ENCODE measurements around the gene CNKSR3. TPM values are rescaled to one million over a fixed set of nuclear protein-coding genes. Genes with fewer than 3 reads are reported as not detected.
A peak's percentile ranks its signal among the peaks of the same experiment; 100 is the strongest.

The CNKSR3 gene
- total and polyA plus RNA-seq, 3 experiments from 2014 or later, result 0.50 to 0.62 TPM; not detected in 1

GRCh38 chr6:154432533-154433476 lies 77.7 kb downstream of the CNKSR3 start:
- no peak for DNase-seq
- ChIA-PET POLR2A (no interaction called here), CTCF (no interaction called here)
- Histone ChIP-seq H3K4me1 (ENCODE audit: insufficient read depth, low read length) (no peaks in the 10 kb centered on the region), H3K9me3 (ENCODE audit: low read length) (no peaks in the 10 kb centered on the region), H3K27ac (ENCODE audit: low read depth, low read length) (no peak overlapping the region), H3K4me3 (ENCODE audit: low read length) (no peak overlapping the region), H3K36me3 (ENCODE audit: insufficient read depth, low read length) (no peaks in the 10 kb centered on the region), H3K27me3 (ENCODE audit: insufficient read depth, low read length, poor library complexity, severe bottlenecking) (no peaks in the 10 kb centered on the region)
- H3K4me3 Mint-ChIP-seq, result no peak overlapping the region
- peaks cover 0 to 3% of the 10 kb centered on the region in 2 donors for H3K27me3 Mint-ChIP-seq
- no peak overlapping the region for H3K27ac Mint-ChIP-seq
- peaks cover 0 to 6% (median 0%) of the 10 kb centered on the region in 5 donors for H3K9me3 Mint-ChIP-seq
- no peaks in the 10 kb centered on the region for H3K36me3 Mint-ChIP-seq
- no peaks in the 10 kb centered on the region for H3K4me1 Mint-ChIP-seq

GRCh38 chr6:154430481-154430919 lies 80.0 kb downstream of the CNKSR3 start:
- H3K4me3 Mint-ChIP-seq, result no peak overlapping the region
- H3K9me3 ChIP-seq (ENCODE audit: low read length), result no peaks in the 10 kb centered on the region
- H3K27me3 ChIP-seq (ENCODE audit: insufficient read depth, low read length, poor library complexity, severe bottlenecking), result no peaks in the 10 kb centered on the region
- DNase-seq, result no peak
- peaks cover 0 to 3% of the 10 kb centered on the region in 2 donors for H3K27me3 Mint-ChIP-seq
- H3K4me3 ChIP-seq (ENCODE audit: low read length), result no peak overlapping the region
- no peak overlapping the region for H3K27ac ChIP-seq (ENCODE audit: low read depth, low read length)
- no peaks in the 10 kb centered on the region for H3K36me3 Mint-ChIP-seq
- no peaks in the 10 kb centered on the region for H3K4me1 ChIP-seq (ENCODE audit: insufficient read depth, low read length)
- H3K36me3 ChIP-seq (ENCODE audit: insufficient read depth, low read length), result no peaks in the 10 kb centered on the region
- POLR2A ChIA-PET, result no interaction called here
- no peak overlapping the region for H3K27ac Mint-ChIP-seq
- H3K4me1 Mint-ChIP-seq, result no peaks in the 10 kb centered on the region
- peaks cover 0 to 6% (median 0%) of the 10 kb centered on the region in 5 donors for H3K9me3 Mint-ChIP-seq
- CTCF ChIA-PET, result no interaction called here

- Histone ChIP-seq H3K4me1 (ENCODE audit: insufficient read depth, low read length) (no peaks in the 10 kb centered on the region), H3K9me3 (ENCODE audit: low read length) (no peaks in the 10 kb centered on the region), H3K27me3 (ENCODE audit: insufficient read depth, low read length, poor library complexity, severe bottlenecking) (no peaks in the 10 kb centered on the region), H3K27ac (ENCODE audit: low read depth, low read length) (no peak overlapping the region), H3K4me3 (ENCODE audit: low read length) (no peak overlapping the region), H3K36me3 (ENCODE audit: insufficient read depth, low read length) (no peaks in the 10 kb centered on the region)
- POLR2A ChIA-PET, result no interaction called here
- H3K27ac Mint-ChIP-seq, result no peak overlapping the region
- H3K27me3 Mint-ChIP-seq, result peaks cover 0 to 3% of the 10 kb centered on the region in 2 donors
- no peak overlapping the region for H3K4me3 Mint-ChIP-seq
- CTCF ChIA-PET, result no interaction called here
- H3K4me1 Mint-ChIP-seq, result no peaks in the 10 kb centered on the region
- no peak for DNase-seq
- H3K9me3 Mint-ChIP-seq, result peaks cover 0 to 6% (median 0%) of the 10 kb centered on the region in 5 donors
- no peaks in the 10 kb centered on the region for H3K36me3 Mint-ChIP-seq
These were observed 80.8 kb downstream of the CNKSR3 start for GRCh38 chr6:154429711-154430110.

GRCh38 chr6:154428897-154429296 lies 81.6 kb downstream of the CNKSR3 start:
- CTCF ChIA-PET, result no interaction called here
- H3K27ac Mint-ChIP-seq, result peak overlapping the region in 1 of 8 donors; percentile 61
- no peaks in the 10 kb centered on the region for H3K27me3 ChIP-seq (ENCODE audit: insufficient read depth, low read length, poor library complexity, severe bottlenecking)
- no peaks in the 10 kb centered on the region for H3K4me1 ChIP-seq (ENCODE audit: insufficient read depth, low read length)
- H3K27me3 Mint-ChIP-seq, result peaks cover 0 to 3% of the 10 kb centered on the region in 2 donors
- no peak overlapping the region for H3K27ac ChIP-seq (ENCODE audit: low read depth, low read length)
- DNase-seq, result no peak
- no peak overlapping the region for H3K4me3 ChIP-seq (ENCODE audit: low read length)
- no peaks in the 10 kb centered on the region for H3K9me3 ChIP-seq (ENCODE audit: low read length)
- POLR2A ChIA-PET, result no interaction called here
- H3K36me3 Mint-ChIP-seq, result no peaks in the 10 kb centered on the region
- H3K4me3 Mint-ChIP-seq, result no peak overlapping the region
- no peaks in the 10 kb centered on the region for H3K36me3 ChIP-seq (ENCODE audit: insufficient read depth, low read length)
- H3K9me3 Mint-ChIP-seq, result peaks cover 0 to 5% (median 0%) of the 10 kb centered on the region in 5 donors
- H3K4me1 Mint-ChIP-seq, result no peaks in the 10 kb centered on the region

- no peak overlapping the region for H3K4me3 ChIP-seq (ENCODE audit: low read length)
- H3K9me3 Mint-ChIP-seq, result peaks cover 0 to 5% (median 0%) of the 10 kb centered on the region in 5 donors
- peaks cover 0 to 3% of the 10 kb centered on the region in 2 donors for H3K27me3 Mint-ChIP-seq
- H3K27ac Mint-ChIP-seq, result no peak overlapping the region
- H3K4me1 ChIP-seq (ENCODE audit: insufficient read depth, low read length), result no peaks in the 10 kb centered on the region
- H3K27ac ChIP-seq (ENCODE audit: low read depth, low read length), result no peak overlapping the region
- no peaks in the 10 kb centered on the region for H3K36me3 ChIP-seq (ENCODE audit: insufficient read depth, low read length)
- H3K27me3 ChIP-seq (ENCODE audit: insufficient read depth, low read length, poor library complexity, severe bottlenecking), result no peaks in the 10 kb centered on the region
- CTCF ChIA-PET, result no interaction called here
- POLR2A ChIA-PET, result no interaction called here
- H3K9me3 ChIP-seq (ENCODE audit: low read length), result no peaks in the 10 kb centered on the region
- DNase-seq, result no peak
- H3K36me3 Mint-ChIP-seq, result no peaks in the 10 kb centered on the region
- no peaks in the 10 kb centered on the region for H3K4me1 Mint-ChIP-seq
- H3K4me3 Mint-ChIP-seq, result no peak overlapping the region
These were observed 83.0 kb downstream of the CNKSR3 start for GRCh38 chr6:154427446-154427845.

- Mint-ChIP-seq H3K27ac (no peak overlapping the region), H3K9me3 (peaks cover 0 to 5% (median 0%) of the 10 kb centered on the region in 5 donors), H3K4me3 (no peak overlapping the region), H3K36me3 (no peaks in the 10 kb centered on the region), H3K27me3 (peaks cover 0 to 3% of the 10 kb centered on the region in 2 donors), H3K4me1 (no peaks in the 10 kb centered on the region)
- H3K36me3 ChIP-seq (ENCODE audit: insufficient read depth, low read length), result no peaks in the 10 kb centered on the region
- no peak overlapping the region for H3K4me3 ChIP-seq (ENCODE audit: low read length)
- no peaks in the 10 kb centered on the region for H3K27me3 ChIP-seq (ENCODE audit: insufficient read depth, low read length, poor library complexity, severe bottlenecking)
- no peaks in the 10 kb centered on the region for H3K9me3 ChIP-seq (ENCODE audit: low read length)
- no peaks in the 10 kb centered on the region for H3K4me1 ChIP-seq (ENCODE audit: insufficient read depth, low read length)
- ChIA-PET POLR2A (no interaction called here), CTCF (no interaction called here)
- H3K27ac ChIP-seq (ENCODE audit: low read depth, low read length), result no peak overlapping the region
- no peak for DNase-seq
These were observed 83.5 kb downstream of the CNKSR3 start for GRCh38 chr6:154426997-154427396.

- peaks cover 0 to 3% of the 10 kb centered on the region in 2 donors for H3K27me3 Mint-ChIP-seq
- Histone ChIP-seq H3K27me3 (ENCODE audit: insufficient read depth, low read length, poor library complexity, severe bottlenecking) (no peaks in the 10 kb centered on the region), H3K4me3 (ENCODE audit: low read length) (no peak overlapping the region), H3K36me3 (ENCODE audit: insufficient read depth, low read length) (no peaks in the 10 kb centered on the region), H3K9me3 (ENCODE audit: low read length) (no peaks in the 10 kb centered on the region), H3K27ac (ENCODE audit: low read depth, low read length) (no peak overlapping the region), H3K4me1 (ENCODE audit: insufficient read depth, low read length) (no peaks in the 10 kb centered on the region)
- CTCF ChIA-PET, result no interaction called here
- no peaks in the 10 kb centered on the region for H3K9me3 Mint-ChIP-seq
- no peaks in the 10 kb centered on the region for H3K36me3 Mint-ChIP-seq
- no peaks in the 10 kb centered on the region for H3K4me1 Mint-ChIP-seq
- DNase-seq, result no peak
- no peak overlapping the region for H3K4me3 Mint-ChIP-seq
- no peak overlapping the region for H3K27ac Mint-ChIP-seq
- POLR2A ChIA-PET, result no interaction called here
These were observed 85.5 kb downstream of the CNKSR3 start for GRCh38 chr6:154425034-154425433.

- CTCF ChIA-PET, result no interaction called here
These were observed 96.3 kb downstream of the CNKSR3 start for GRCh38 chr6:154414021-154414813.

More at GRCh38 chr6:154414021-154414813, 96.3 kb downstream of the CNKSR3 start:
- no peaks in the 10 kb centered on the region for H3K9me3 ChIP-seq (ENCODE audit: low read length)
- no peak overlapping the region for H3K27ac ChIP-seq (ENCODE audit: low read depth, low read length)
- Mint-ChIP-seq H3K27me3 (peaks cover 2 to 28% of the 10 kb centered on the region in 2 donors), H3K4me3 (no peak overlapping the region), H3K36me3 (no peaks in the 10 kb centered on the region), H3K4me1 (no peaks in the 10 kb centered on the region), H3K27ac (no peak overlapping the region), H3K9me3 (no peaks in the 10 kb centered on the region)
- H3K4me1 ChIP-seq (ENCODE audit: insufficient read depth, low read length), result no peaks in the 10 kb centered on the region
- POLR2A ChIA-PET, result no interaction called here
- DNase-seq, result no peak
- no peak overlapping the region for H3K4me3 ChIP-seq (ENCODE audit: low read length)
- H3K36me3 ChIP-seq (ENCODE audit: insufficient read depth, low read length), result no peaks in the 10 kb centered on the region
- no peaks in the 10 kb centered on the region for H3K27me3 ChIP-seq (ENCODE audit: insufficient read depth, low read length, poor library complexity, severe bottlenecking)

All from CD8-positive, alpha-beta memory T cell (primary cell).